T47D (cell line): ENCODE measurements around the gene LY6G5C.

Source experiments
- DNase-seq, 2 experiments: peaks; one replicate each; pipeline versions ENCODE4 v3.0.0 to v3.0.0-alpha.2; 2011 to 2012; ENCODE audit warnings: low read depth in 1 of 2, low spot score in 1 of 2
- JUND ChIP-seq: IDR thresholded peaks from 2 replicates; pipeline ENCODE4 v1.6.1; 2012; ENCODE audit warnings: low read depth
- in situ Hi-C: cut with HindIII; loops from 2 replicates; pipeline ENCODE4 v1.10.0; 2016; ENCODE audit warnings: low sequenced_read_pairs, low pct_unique_long_range_greater_than_20kb

The LY6G5C gene

DNA sequence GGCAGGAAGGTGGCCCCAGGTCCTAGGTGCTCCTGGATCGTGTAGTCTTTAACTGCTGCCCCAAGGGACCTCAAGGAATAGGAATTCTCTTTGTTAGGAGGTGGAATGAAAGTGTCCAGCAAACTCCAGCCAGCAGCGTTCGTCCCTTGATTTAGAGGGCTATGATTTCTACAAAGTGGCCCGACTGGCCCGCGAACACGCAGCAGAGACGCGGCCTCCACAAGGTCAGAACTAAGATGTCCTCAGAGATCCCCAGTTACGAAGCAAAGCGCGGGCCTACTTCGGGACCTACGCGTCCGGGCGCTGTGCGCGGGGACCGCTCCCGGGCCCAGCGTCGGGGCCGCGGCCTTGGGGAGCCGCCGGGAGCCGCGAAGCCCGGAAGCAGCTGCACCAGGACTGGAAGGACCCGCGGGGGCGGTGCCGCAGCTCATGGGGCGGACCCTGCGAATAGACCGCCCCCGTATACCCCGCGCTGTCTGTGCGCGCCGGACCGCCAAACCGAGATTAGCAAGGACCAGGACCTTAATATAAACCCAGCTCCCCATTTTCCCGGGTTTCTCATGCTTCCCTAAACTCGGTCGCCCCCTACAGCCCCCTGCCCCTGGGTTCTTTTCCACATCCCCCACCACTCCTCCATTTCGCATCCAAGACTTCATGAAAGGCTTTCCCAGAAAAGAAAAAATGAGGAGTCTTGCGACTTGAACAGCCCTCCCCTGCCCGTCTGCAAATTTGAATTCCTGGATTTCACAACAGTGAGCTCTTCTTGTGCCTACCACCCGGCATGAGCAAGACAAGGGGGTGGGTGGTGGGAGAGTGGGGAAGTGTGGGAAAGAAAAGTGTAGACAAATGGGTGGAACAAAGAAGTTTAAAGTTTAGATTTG lies 20.2 kb downstream of the LY6G5C start, which contains the start of gene C6orf47:
TSS of gene C6orf47 (minus strand) at position 398 of the 881 bp plus-strand sequence. CDS start 831 bp downstream, outside the sequence.
- in situ Hi-C loops: no loop called here
- peak; percentile 83 to 84 for DNase-seq
- no peak; the same call in 1 of the 2 replicates for TF ChIP-seq JUND

DNA sequence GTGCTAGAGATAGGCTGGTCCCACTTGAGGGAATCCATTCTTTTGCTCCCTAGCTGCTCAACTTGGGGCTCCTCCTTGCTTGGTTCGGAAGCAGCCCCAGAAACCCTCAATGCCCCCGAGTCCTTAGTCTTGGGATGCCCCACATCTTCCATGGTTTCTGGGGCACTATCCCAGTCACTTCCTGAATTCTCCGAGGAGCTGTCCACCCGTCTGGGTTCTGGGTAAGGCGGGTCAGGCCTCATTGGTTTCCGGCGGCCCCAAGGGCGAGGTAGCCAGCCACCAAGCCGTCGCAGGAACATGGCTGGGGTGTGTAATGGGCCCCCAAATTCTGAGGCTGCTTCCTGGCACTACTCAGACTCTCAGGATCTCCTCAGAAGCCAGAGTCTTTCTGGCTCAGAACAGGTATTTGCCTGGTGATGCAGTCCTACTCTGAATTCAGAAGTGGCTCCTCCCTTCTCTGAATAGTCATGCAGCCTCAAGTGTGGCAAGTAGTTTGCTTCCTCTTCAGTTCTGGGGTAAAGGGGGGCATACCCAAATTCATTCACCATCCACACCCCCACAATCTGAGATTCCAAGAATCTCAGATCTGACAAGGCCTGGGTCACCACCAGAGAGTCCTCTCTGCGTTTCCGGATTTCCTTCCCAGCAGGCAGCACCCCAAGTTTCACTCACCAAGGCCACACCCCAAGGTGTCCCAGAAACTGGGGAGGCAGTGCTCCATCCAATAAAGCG lies 21.1 kb downstream of the LY6G5C start:
- peak in 1 of 2 experiments; percentile 45 for DNase-seq
- in situ Hi-C loops: no loop called here
- TF ChIP-seq JUND: no peak

DNA sequence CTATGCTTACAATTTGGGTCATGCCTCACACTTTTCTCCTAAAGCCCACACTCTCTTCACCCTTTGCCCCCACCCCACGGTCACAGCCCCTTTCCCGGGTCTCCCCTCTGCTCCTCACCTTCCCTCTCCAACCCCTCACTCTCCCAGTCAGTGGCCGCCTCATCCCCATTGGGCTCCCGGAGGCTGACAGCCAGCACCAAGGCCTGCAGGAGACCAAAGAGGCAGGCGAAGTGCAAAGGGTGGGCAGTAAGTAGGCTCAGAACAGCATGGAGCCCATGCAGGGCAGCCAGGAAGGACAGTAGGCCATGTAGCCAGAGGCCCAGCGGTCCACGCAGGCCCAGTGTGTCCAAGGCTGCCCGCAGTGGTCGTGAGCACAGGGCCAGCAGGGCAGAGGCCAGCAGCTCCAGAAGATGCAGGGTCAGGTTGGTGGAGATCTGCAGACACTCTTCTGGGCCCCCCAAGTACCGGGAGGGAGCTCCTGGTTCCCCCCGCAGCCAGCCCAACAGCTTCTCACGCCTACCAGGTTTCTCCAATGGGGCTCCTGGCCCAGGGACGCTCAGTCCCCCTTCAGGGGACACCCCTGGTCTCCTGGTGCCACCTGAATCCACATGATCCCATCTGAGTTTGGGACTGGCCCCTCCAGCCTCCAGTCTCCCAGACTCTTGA lies 21.8 kb downstream of the LY6G5C start:
- in situ Hi-C loops: no loop called here
- DNase-seq: no peak
- TF ChIP-seq JUND: no peak

DNA sequence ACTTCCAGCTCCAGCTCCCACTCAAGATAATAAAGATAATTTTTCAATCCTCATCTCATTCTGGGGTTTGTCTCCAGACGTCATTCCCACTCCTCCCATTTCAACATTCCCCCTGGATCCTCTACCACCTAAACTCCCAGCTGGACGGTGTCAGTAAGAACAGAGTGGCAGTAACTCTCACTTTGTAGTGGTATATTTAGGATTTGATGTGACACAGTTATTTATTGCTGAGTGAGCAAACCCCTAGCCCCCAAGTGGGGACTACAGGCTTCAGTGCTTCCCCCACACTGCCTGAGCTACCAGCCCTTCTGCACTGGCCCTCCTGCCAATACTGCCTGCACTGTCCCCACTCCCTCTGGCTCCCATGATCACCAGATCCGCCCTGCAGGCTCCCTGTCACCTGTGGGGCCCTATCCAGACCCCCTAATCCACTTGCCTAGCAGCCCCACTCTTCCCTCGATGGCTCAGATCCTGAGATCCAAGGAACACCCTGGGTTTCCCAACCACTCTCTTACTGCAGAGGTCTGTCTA lies 22.6 kb downstream of the LY6G5C start:
- in situ Hi-C loops: no loop called here
- no peak for TF ChIP-seq JUND
- no peak for DNase-seq

DNA sequence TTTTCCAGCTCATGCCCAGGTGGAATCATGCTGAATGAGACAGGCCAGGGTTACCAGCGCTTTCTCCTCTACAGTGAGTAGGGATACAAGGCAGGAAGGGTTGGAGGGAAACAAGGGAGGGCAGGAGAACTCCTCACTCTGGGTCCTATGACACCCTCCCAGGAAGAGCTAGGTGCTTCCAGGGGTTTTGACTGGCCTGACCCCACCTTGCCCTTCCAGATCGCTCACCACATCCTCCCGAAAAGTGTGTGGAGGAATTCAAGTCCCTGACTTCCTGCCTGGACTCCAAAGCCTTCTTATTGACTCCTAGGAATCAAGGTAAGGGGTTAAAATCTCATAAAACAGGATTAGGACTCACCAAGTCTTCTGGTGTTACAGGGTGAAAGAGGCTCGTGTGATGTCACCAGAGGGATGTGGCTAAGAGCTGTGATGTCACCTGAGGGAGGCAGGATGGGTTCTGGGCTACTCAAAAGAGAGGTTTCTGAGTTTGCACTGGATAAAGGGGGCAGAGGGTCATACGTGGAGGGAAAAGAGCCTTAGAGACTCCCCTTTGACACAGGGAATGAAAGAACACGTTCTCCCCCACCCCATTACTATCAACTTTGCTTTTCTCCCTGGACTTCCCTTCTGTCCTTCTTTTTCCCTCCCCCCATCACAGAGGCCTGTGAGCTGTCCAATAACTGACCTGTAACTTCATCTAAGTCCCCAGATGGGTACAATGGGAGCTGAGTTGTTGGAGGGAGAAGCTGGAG lies 23.3 kb downstream of the LY6G5C start:
- no peak for DNase-seq
- in situ Hi-C loops: no loop called here
- no peak for TF ChIP-seq JUND

DNA sequence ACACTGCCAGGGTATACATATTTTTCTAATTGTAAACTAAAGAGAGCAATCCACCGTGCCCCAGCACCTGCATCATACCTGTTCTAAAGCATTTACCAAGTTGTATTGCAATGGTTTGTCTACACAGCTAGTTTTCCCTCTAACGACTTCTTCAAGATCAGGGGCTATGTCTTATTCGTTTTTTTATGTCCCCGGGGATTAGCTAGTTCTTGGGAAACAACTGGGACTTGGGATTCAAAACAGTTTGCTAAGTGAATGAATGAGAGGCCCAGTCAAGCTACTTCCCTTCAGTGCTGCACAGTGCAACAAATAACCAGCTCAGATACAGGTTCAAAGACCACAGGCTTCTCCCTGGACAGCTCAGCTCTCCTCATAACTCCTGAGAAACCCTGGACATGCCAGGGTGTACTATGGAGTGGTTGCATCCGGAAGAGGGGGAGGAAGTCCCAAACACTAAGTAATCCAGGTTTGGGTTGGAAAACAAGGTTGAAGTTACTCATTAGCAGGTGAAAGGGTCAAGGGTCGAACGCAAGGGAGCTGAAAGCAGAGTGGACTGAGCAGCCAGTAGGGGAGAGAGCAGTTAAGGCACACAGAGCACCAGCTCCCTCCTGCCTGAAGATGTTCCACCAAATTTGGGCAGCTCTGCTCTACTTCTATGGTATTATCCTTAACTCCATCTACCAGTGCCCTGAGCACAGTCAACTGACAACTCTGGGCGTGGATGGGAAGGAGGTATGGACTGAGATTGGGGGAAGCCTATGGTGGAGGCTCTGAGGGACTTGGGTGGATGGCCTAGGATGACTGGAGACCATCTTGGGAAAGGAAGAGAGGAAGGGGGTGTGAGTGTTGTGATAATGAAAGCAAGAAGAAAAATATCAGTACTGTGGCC lies 25.3 kb downstream of the LY6G5C start, which contains the start of gene APOM:
TSS of gene APOM (plus strand) at position 546 of the 889 bp plus-strand sequence. CDS start at position 619, 73 bp downstream.
- no peak for DNase-seq
- no peak for TF ChIP-seq JUND
- in situ Hi-C loops: no loop called here

DNA sequence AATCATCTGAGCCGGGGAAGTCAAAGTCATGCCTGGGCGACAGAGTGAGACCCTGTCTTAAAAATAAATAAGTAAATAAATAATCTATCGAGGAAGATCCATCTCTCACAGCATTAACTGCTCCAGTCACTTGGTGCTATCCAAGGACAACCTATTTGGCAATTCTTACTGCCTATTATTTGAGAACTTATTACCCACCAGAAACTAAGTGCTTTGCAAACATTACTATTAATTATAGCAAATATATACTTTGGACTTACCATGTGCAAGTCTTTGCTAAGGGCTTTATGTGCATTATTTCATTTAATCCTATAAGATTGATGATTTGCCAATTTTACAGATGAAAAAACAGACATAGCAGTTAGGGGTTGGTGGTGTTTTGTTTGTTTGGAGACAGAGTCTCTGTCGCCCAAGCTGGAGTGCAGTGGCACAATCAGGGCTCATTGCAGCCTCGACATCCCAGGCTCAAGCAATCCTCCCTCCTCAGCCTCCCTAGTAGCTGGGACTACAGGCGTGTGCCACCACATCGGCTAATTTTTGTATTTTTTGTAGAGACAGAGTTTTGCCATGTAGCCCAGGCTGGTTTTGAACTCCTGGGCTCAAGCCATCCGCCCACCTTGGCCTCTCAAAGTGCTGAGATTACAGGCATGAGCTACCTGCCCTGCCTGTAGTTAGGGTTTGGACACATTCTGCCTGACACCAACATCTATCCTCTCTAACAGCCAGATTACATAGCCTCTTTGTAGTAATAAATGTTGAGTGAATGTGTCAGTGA lies 26.1 kb downstream of the LY6G5C start:
- TF ChIP-seq JUND: no peak
- DNase-seq: no peak
- in situ Hi-C loops: no loop called here

DNA sequence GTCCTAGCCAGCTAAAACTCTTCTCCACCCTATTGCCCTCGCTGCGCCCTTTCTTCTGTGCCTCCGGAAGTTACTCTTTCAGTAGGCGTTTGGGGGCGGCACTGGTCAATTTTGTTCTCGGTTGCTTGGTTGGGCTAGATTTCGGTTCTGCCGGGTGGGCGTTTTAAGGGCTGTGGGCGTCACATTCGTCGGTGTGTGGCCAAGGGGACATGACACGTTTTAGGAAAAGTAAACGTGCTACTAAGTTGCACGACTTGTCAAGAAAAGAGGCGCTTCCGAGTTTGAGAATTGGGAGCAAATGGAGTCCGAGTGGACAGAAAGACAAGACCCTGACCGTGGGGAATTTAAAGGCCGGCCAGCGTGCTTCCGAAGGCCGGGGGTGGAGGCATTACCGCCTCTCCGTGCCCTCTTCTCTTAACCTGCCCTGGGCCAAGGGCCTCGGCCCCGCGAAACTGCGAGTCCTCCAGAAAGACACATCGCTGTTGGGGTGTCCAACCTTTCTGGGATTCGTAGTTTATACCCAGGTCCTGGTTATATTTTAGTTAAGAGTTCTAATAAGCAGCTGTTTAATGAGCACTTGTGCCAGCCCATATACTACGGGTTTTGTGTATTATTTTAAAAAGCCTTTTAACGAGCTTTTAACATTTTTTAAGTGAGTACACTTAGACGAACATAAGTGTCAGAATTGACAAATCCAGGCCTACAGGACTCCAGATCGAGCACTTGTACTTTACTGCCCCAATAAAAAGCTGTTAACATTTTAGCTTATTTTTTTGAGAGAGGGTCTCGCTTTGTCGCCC lies 27.7 kb downstream of the LY6G5C start:
- TF ChIP-seq JUND: no peak
- in situ Hi-C loops: no loop called here
- DNase-seq: peak in 1 of 2 experiments; percentile 92

DNA sequence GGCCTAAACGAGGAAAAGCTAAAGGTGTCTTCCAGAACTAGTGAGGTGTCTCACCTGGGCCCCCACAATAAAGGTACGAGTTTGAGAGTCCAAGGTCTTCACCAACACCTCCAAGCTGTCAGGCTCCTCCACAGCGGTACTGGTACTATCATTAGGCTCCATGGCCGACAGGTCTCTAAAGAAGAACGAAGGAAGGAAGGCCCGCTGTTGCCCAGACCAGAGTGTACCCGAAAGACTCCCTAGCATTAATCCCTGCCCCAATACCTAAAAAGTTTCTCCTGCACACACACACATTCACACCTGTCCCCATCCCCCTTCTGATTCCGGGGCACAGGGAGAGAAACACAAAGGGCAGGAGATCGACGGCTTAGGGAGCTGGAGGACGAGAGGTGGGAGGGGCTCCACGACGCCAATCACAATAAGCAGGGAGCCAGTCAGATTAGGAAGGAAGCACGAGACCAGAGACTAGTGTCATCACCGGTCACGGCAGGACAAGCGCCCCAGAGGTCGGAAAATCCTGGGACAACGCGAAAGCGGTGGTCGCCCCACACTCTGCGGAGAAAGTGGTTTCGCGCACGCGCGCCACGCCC lies 29.2 kb downstream of the LY6G5C start:
- peak; percentile 59 to 81 for DNase-seq
- in situ Hi-C loops: no loop called here
- no peak for TF ChIP-seq JUND
